IMR-90 (cell line): ENCODE data around the gene RARS2. TPM values are rescaled to one million over a fixed set of nuclear protein-coding genes. Genes with fewer than 3 reads are reported as not detected.

ENCODE experiments used
- ATAC-seq: fragments of 200-7000 bp; cut with Tn5 transposase; 2 replicates; pipeline ENCODE4 v1.9.1; 2020; ENCODE audit warnings: low read depth, mild to moderate bottlenecking, moderate library complexity
- BruUV-seq: library from RNA; stranded (reverse); fragments of 400-500 nt; replicated peaks from 2 replicates; lab custom pipeline; 2021; lab: Mats Ljungman, UMichigan
- CTCF ChIA-PET: fragments of 300-600 bp; formaldehyde crosslinking; extraction: SDS; loops from one replicate; lab custom pipeline; 2021; ENCODE audit warnings: antibody characterized with exemption; lab: Yijun Ruan, JAX
- POLR2A ChIA-PET: fragments of 300-600 bp; sonication (Branson Sonifier 250); formaldehyde crosslinking; loops from one replicate; lab custom pipeline; 2022; ENCODE audit warnings: antibody characterized with exemption; ENCODE audit not compliant: unreplicated experiment; lab: Charles Lee
- DNase-seq: peaks from one replicate; pipeline ENCODE4 v3.0.0; 2013
- H2AFZ ChIP-seq: replicated peaks from 2 replicates; pipeline ENCODE3; 2013; ENCODE audit warnings: low read length, mild to moderate bottlenecking; ENCODE audit not compliant: poor library complexity
- H2AK5ac ChIP-seq: 2 replicates; pipeline ENCODE4 v1.6.1; 2013; ENCODE audit warnings: low read depth, low read length, inconsistent platforms
- H2AK9ac ChIP-seq: replicated peaks from 2 replicates; pipeline ENCODE3; 2013; ENCODE audit warnings: mild to moderate bottlenecking, low read depth, low read length, moderate library complexity; ENCODE audit not compliant: poor library complexity
- H2BK120ac ChIP-seq: 2 replicates; pipeline ENCODE4 v1.6.1; 2013; ENCODE audit warnings: low read depth, low read length, inconsistent platforms
- H2BK15ac ChIP-seq: 3 replicates; pipeline ENCODE4 v1.6.1; 2013; ENCODE audit warnings: low read depth, low read length, inconsistent platforms
- H2BK20ac ChIP-seq: 2 replicates; pipeline ENCODE4 v1.6.1; 2013; ENCODE audit warnings: low read depth, mild to moderate bottlenecking, inconsistent platforms, low read length, moderate library complexity
- H2BK5ac ChIP-seq: 2 replicates; pipeline ENCODE4 v1.6.1; 2013; ENCODE audit warnings: mild to moderate bottlenecking, low read depth, low read length, inconsistent platforms; ENCODE audit not compliant: poor library complexity, severe bottlenecking
- H3K14ac ChIP-seq: replicated peaks from 2 replicates; pipeline ENCODE4 v1.6.1; 2013; ENCODE audit warnings: low read depth, low read length, inconsistent platforms
- H3K18ac ChIP-seq: 2 replicates; pipeline ENCODE4 v1.6.1; 2013; ENCODE audit warnings: low read depth, low read length, control low read depth
- H3K23ac ChIP-seq: 2 replicates; pipeline ENCODE4 v1.6.1; 2013; ENCODE audit warnings: low read depth, low read length, inconsistent platforms
- H3K27ac ChIP-seq: 2 replicates; pipeline ENCODE4 v1.5.1; 2013; ENCODE audit warnings: mild to moderate bottlenecking, control low read depth, low read length; ENCODE audit not compliant: insufficient read depth
- H3K27me3 ChIP-seq: 2 replicates; pipeline ENCODE4 v1.6.1; 2013; ENCODE audit warnings: low read length; ENCODE audit not compliant: control insufficient read depth, insufficient read depth
- H3K36me3 ChIP-seq: 2 replicates; pipeline ENCODE4 v1.6.1; 2013; ENCODE audit warnings: low read length, mixed read lengths; ENCODE audit not compliant: control insufficient read depth, insufficient read depth
- H3K4ac ChIP-seq: 2 replicates; pipeline ENCODE4 v1.6.1; 2013; ENCODE audit warnings: low read depth, low read length, inconsistent platforms
- H3K4me1 ChIP-seq: 2 replicates; pipeline ENCODE4 v1.6.1; 2013; ENCODE audit warnings: low read length, mixed read lengths; ENCODE audit not compliant: control insufficient read depth, insufficient read depth
- H3K4me2 ChIP-seq: 2 replicates; pipeline ENCODE4 v1.6.1; 2013; ENCODE audit warnings: low read depth, mild to moderate bottlenecking, control low read depth, low read length, moderate library complexity
- H3K4me3 ChIP-seq: 2 replicates; pipeline ENCODE4 v1.5.1; 2013; ENCODE audit warnings: low read depth, mild to moderate bottlenecking, control low read depth, low read length, moderate library complexity; ENCODE audit not compliant: insufficient read depth
- H3K56ac ChIP-seq: 2 replicates; pipeline ENCODE4 v1.6.1; 2013; ENCODE audit warnings: low read length, inconsistent platforms; ENCODE audit not compliant: insufficient read depth; ENCODE audit errors: extremely low read depth
- H3K79me1 ChIP-seq, 2 experiments: 2 replicates each; pipeline ENCODE4 v1.6.1; 2013; ENCODE audit warnings: low read length in 2 of 2, inconsistent platforms in 1 of 2, low read depth in 1 of 2
- H3K9ac ChIP-seq: 2 replicates; pipeline ENCODE4 v1.6.1; 2013; ENCODE audit warnings: low read depth, low read length, control low read depth
- H3K9me1 ChIP-seq: 2 replicates; pipeline ENCODE4 v1.6.1; 2013; ENCODE audit warnings: low read length, inconsistent platforms; ENCODE audit not compliant: insufficient read depth
- H3K9me3 ChIP-seq: 2 replicates; pipeline ENCODE4 v1.6.1; 2013; ENCODE audit warnings: low read length; ENCODE audit not compliant: control insufficient read depth, insufficient read depth
- H4K20me1 ChIP-seq: 2 replicates; pipeline ENCODE4 v1.6.1; 2013; ENCODE audit warnings: low read length, inconsistent platforms; ENCODE audit not compliant: insufficient read depth
- H4K5ac ChIP-seq: 2 replicates; pipeline ENCODE4 v1.6.1; 2013; ENCODE audit warnings: mild to moderate bottlenecking, low read depth, low read length, control low read depth
- H4K8ac ChIP-seq, 2 experiments: 2 replicates each; pipeline ENCODE4 v1.6.1; 2013; ENCODE audit warnings: low read depth in 2 of 2, low read length in 2 of 2, control low read depth in 1 of 2, inconsistent platforms in 1 of 2
- H4K91ac ChIP-seq: 2 replicates; pipeline ENCODE4 v1.6.1; 2013; ENCODE audit warnings: low read depth, low read length, inconsistent platforms; ENCODE audit not compliant: insufficient read depth
- CEBPB ChIP-seq: IDR thresholded peaks from 2 replicates; pipeline ENCODE4 v1.6.1; 2012; ENCODE audit warnings: low read depth, low read length, improper control_type of control experiment
- CHD1 ChIP-seq: IDR thresholded peaks from 2 replicates; pipeline ENCODE4 v1.6.1; 2012; ENCODE audit warnings: low read depth, low read length, improper control_type of control experiment
- CTCF ChIP-seq: conservative IDR thresholded peaks from 2 replicates; pipeline ENCODE4 v1.5.1; 2012; ENCODE audit warnings: mild to moderate bottlenecking, low read depth, low read length, improper control_type of control experiment
- FOS ChIP-seq: fragments of 150-350 bp; IDR thresholded peaks from 2 replicates; pipeline ENCODE4 v1.6.1; 2016; ENCODE audit warnings: low read depth, low read length
- MAFK ChIP-seq: IDR thresholded peaks from 2 replicates; pipeline ENCODE4 v1.6.1; 2012; ENCODE audit warnings: low read depth, low read length, improper control_type of control experiment
- MAZ ChIP-seq: IDR thresholded peaks from 2 replicates; pipeline ENCODE4 v1.6.1; 2012; ENCODE audit warnings: low read depth, mild to moderate bottlenecking, low read length, improper control_type of control experiment, moderate library complexity, borderline replicate concordance
- MXI1 ChIP-seq: IDR thresholded peaks from 2 replicates; pipeline ENCODE4 v1.6.1; 2012; ENCODE audit warnings: low read depth, mild to moderate bottlenecking, low read length, moderate library complexity, borderline replicate concordance
- NFE2L2 ChIP-seq: fragments of 150-350 bp; IDR thresholded peaks from 2 replicates; pipeline ENCODE4 v1.6.1; 2016; ENCODE audit warnings: low read depth, mild to moderate bottlenecking, low read length
- POLR2A ChIP-seq: IDR thresholded peaks from 2 replicates; pipeline ENCODE4 v1.6.1; 2012; ENCODE audit warnings: mild to moderate bottlenecking, low read depth, low read length
- RAD21 ChIP-seq: IDR thresholded peaks from 2 replicates; pipeline ENCODE4 v1.6.1; 2012; ENCODE audit warnings: low read length, improper control_type of control experiment
- RCOR1 ChIP-seq: IDR thresholded peaks from 2 replicates; pipeline ENCODE4 v1.6.1; 2012; ENCODE audit warnings: mild to moderate bottlenecking, low read length, improper control_type of control experiment; ENCODE audit not compliant: insufficient replicate concordance
- RFX5 ChIP-seq: IDR thresholded peaks from 2 replicates; pipeline ENCODE4 v1.8.0; 2012; ENCODE audit warnings: low read depth, mild to moderate bottlenecking, low read length, moderate library complexity
- SMC3 ChIP-seq: fragments of 150-350 bp; IDR thresholded peaks from 2 replicates; pipeline ENCODE4 v1.6.1; 2016; ENCODE audit warnings: low read depth, mild to moderate bottlenecking, antibody characterized with exemption, low read length, moderate library complexity
- USF2 ChIP-seq: fragments of 150-350 bp; IDR thresholded peaks from 2 replicates; pipeline ENCODE4 v1.6.1; 2017; ENCODE audit warnings: mild to moderate bottlenecking, antibody characterized with exemption, low read length, low read depth
- WGBS, 2 experiments: methylation state at CpG; one replicate each; pipeline versions ENCODE4 v1.1.5 to v1.1.7; 2013; ENCODE audit warnings: missing lambda C conversion rate in 2 of 2; ENCODE audit not compliant: insufficient read length in 1 of 2; ENCODE audit errors: extremely low coverage in 2 of 2; 5-methylcytosine and 5-hydroxymethylcytosine counted together
- dilution Hi-C: fragments of 300-500 bp; cut with HindIII; formaldehyde crosslinking; loops from one replicate; pipeline ENCODE4 v1.14.3; 2018; ENCODE audit warnings: low sequenced_read_pairs; ENCODE audit not compliant: unreplicated experiment
- in situ Hi-C: fragments of 300-500 bp; cut with MboI; formaldehyde crosslinking; loops from 3 replicates; pipeline ENCODE4 v1.14.3; 2019; ENCODE audit warnings: low sequenced_read_pairs, inconsistent platforms, mixed read lengths
- intact Hi-C: fragments of 100-400 bp; cut with micrococcal nuclease; formaldehyde crosslinking; loops from 2 replicates; pipeline ENCODE4 v1.10.0; 2022
- polyA plus RNA-seq, 3 experiments: library from polyadenylated mRNA; depleted of rRNA; stranded (reverse); fragments of >200 nt; gene quantifications; 2 replicates each; pipeline ENCODE4 v1.2.3, GENCODE V29; 2012; ENCODE audit warnings: low replicate concordance in 1 of 3
- total RNA-seq: library from RNA; depleted of rRNA; stranded (reverse); fragments of >200 nt; gene quantifications from 2 replicates; pipeline ENCODE4 v1.2.3, GENCODE V29; 2012

The RARS2 gene
- total and polyA plus RNA-seq, 2 of the 4 experiments (the other 2 are of a cell fraction) = 19.9 to 33.0 TPM

- no peak for TF ChIP-seq CEBPB
- no peak for TF ChIP-seq SMC3
Measured at GRCh38 chr6:87573307-87574024, 16.3 kb downstream of the RARS2 start (continued).

GRCh38 chr6:87572883-87573282 is 16.9 kb downstream of the RARS2 start:
- Histone ChIP-seq H3K27ac (peak overlapping the region; percentile 16; the same call in 1 of the 2 replicates), H3K23ac (no peak overlapping the region), H3K18ac (peak overlapping the region; percentile 85), H2AFZ (no peak overlapping the region), H2BK20ac (0 out of 2 replicates have a peak overlapping the region, but pooled peaks have one; percentile 65), H3K9me3 (no peaks in the 10 kb centered on the region), H2AK5ac (peak overlapping the region; percentile 46; the same call in 1 of the 2 replicates), H3K56ac (no peak overlapping the region), H4K5ac (peak overlapping the region; percentile 80), H4K20me1 (peaks cover 35% of the 10 kb centered on the region; the same call in 1 of the 2 replicates), H3K4me2 (peak overlapping the region; percentile 61), H2AK9ac (no peak overlapping the region), H2BK15ac (no peak overlapping the region; the same call in 2 of the 3 replicates), H2BK120ac (peak overlapping the region; percentile 61), H2BK5ac (peak overlapping the region; percentile 89), H3K14ac (no peak overlapping the region; the same call in none of the 2 replicates), H4K8ac (peak overlapping the region; percentile 66 to 82; a peak in 3 of 4 replicates), H3K4me3 (no peak overlapping the region), H3K4me1 (peaks cover 23% of the 10 kb centered on the region), H4K91ac (peak overlapping the region; percentile 74; the same call in 1 of the 2 replicates), H3K9ac (no peak overlapping the region), H3K9me1 (peaks cover 12% of the 10 kb centered on the region), H3K36me3 (peaks cover 13% of the 10 kb centered on the region), H3K79me1 (peaks cover 33 to 64% of the 10 kb centered on the region in 2 experiments), H3K4ac (peak overlapping the region; percentile 42; the same call in 1 of the 2 replicates), H3K27me3 (no peaks in the 10 kb centered on the region)
- no TSS peak for BruUV-seq
- WGBS, 2 experiments = no CpG with 5 or more reads among the region's 3 CpGs
- ChIA-PET POLR2A (no interaction called here), CTCF (interaction anchor here (0.8 kb wide), 1 partner anchor 66 kb away, joined by 3 read pairs; no protein-coding TSS in a partner anchor)
- dilution Hi-C loops = no loop called here
- intact Hi-C loops = loop anchor here (10.0 kb wide), 1 partner anchor 168 kb away; the partner anchor contains the start of gene CFAP206
- DNase-seq = no peak
- no peak for ATAC-seq
- in situ Hi-C loops = loop anchor here (25.0 kb wide), 1 partner anchor 1289 kb away; no protein-coding TSS in a partner anchor
- TF ChIP-seq MXI1 (no peak), RCOR1 (no peak), RFX5 (no peak), CEBPB (no peak), USF2 (no peak), NFE2L2 (no peak), POLR2A (no peak), RAD21 (no peak), SMC3 (no peak), MAFK (no peak), FOS (no peak), CTCF (no peak), CHD1 (no peak), MAZ (no peak)
